Measurements from ENCODE around the gene HCRTR2.

GRCh38 chr6:55327169-55327568 lies 152.9 kb downstream of the HCRTR2 start, which contains the start of gene GFRAL:
- no peak for TF ChIP-seq YY1 (IDR thresholded peaks at IDR 0.05; ENCODE audit: insufficient read depth, insufficient read length)
- TF ChIP-seq SUZ12 (IDR thresholded peaks at IDR 0.05; ENCODE audit: extremely low read depth, insufficient read depth, insufficient read length), result no peak
